ENCODE results near the gene PCIF1. TPM values are rescaled to one million over a fixed set of nuclear protein-coding genes. Genes with fewer than 3 reads are reported as not detected.
A peak's percentile ranks its signal among the peaks of the same experiment; 100 is the strongest.
"Not testable (repeated sequence)": the region's sequence is repeated elsewhere in the genome, so short reads cannot be mapped to it uniquely, and the experiment has no call there.

Gene PCIF1
- total RNA-seq, 1 donor from 2014 or later = 23.5 TPM

GRCh38 chr20:45993197-45993951, 58.9 kb downstream of the PCIF1 start:
- Mint-ChIP-seq H3K4me3 (ENCODE audit: unreplicated experiment) (no peak overlapping the region), H3K36me3 (ENCODE audit: low read depth) (no peaks in the 10 kb centered on the region), H3K9me3 (ENCODE audit: low read depth) (no peaks in the 10 kb centered on the region), H3K27ac (ENCODE audit: unreplicated experiment) (no peak overlapping the region), H3K4me1 (ENCODE audit: low read depth) (peaks cover 7% of the 10 kb centered on the region), H3K27me3 (ENCODE audit: low read depth) (peaks cover 32% of the 10 kb centered on the region)
- DNase-seq (ENCODE audit: low spot score) = peak; percentile 59
- TF ChIP-seq CTCF (IDR thresholded peaks at IDR 0.05) = no peak

GRCh38 chr20:45994761-45995493, 60.4 kb downstream of the PCIF1 start:
- H3K4me1 Mint-ChIP-seq (ENCODE audit: low read depth) = peaks cover 7% of the 10 kb centered on the region
- peaks cover 34% of the 10 kb centered on the region for H3K27me3 Mint-ChIP-seq (ENCODE audit: low read depth)
- no peaks in the 10 kb centered on the region for H3K9me3 Mint-ChIP-seq (ENCODE audit: low read depth)
- H3K4me3 Mint-ChIP-seq (ENCODE audit: unreplicated experiment) = no peak overlapping the region
- H3K36me3 Mint-ChIP-seq (ENCODE audit: low read depth) = no peaks in the 10 kb centered on the region
- DNase-seq (ENCODE audit: low spot score) = peak; percentile 37
- TF ChIP-seq CTCF (IDR thresholded peaks at IDR 0.05) = no peak
- no peak overlapping the region for H3K27ac Mint-ChIP-seq (ENCODE audit: unreplicated experiment)

GRCh38 chr20:45995495-45996097, 61.1 kb downstream of the PCIF1 start:
- H3K27ac Mint-ChIP-seq (ENCODE audit: unreplicated experiment); H3K9me3 Mint-ChIP-seq (ENCODE audit: low read depth); H3K4me3 Mint-ChIP-seq (ENCODE audit: unreplicated experiment); H3K36me3 Mint-ChIP-seq (ENCODE audit: low read depth); DNase-seq (ENCODE audit: low spot score); H3K4me1 Mint-ChIP-seq (ENCODE audit: low read depth): not testable (repeated sequence)
- H3K27me3 Mint-ChIP-seq (ENCODE audit: low read depth) = peaks cover 37% of the 10 kb centered on the region

GRCh38 chr20:45997187-45997586, 62.7 kb downstream of the PCIF1 start:
- Mint-ChIP-seq H3K4me3 (ENCODE audit: unreplicated experiment) (no peak overlapping the region), H3K4me1 (ENCODE audit: low read depth) (peaks cover 7% of the 10 kb centered on the region), H3K27ac (ENCODE audit: unreplicated experiment) (no peak overlapping the region), H3K9me3 (ENCODE audit: low read depth) (no peaks in the 10 kb centered on the region), H3K27me3 (ENCODE audit: low read depth) (peaks cover 39% of the 10 kb centered on the region), H3K36me3 (ENCODE audit: low read depth) (no peaks in the 10 kb centered on the region)
- DNase-seq (ENCODE audit: low spot score) = peak; percentile 3
- no peak for TF ChIP-seq CTCF (IDR thresholded peaks at IDR 0.05)

Other genes starting within 250 kb of the PCIF1 start
- gene WFDC13, start 232.6 kb upstream of the PCIF1 start, total RNA-seq = not detected in 3 replicates
- gene WFDC10B, start 229.7 kb upstream of the PCIF1 start, total RNA-seq = not detected in 3 replicates
- gene SPINT4, start 212.3 kb upstream of the PCIF1 start, total RNA-seq = not detected in 3 replicates
- 0.70 to 1.4 TPM in 2 of 3 replicates, not detected in the other for gene WFDC3, start 142.8 kb upstream of the PCIF1 start, total RNA-seq
- 22.1 to 22.9 TPM (median 22.5 TPM) in 3 replicates for gene DNTTIP1, start 142.7 kb upstream of the PCIF1 start, total RNA-seq
- gene UBE2C, start 122.0 kb upstream of the PCIF1 start, total RNA-seq = 12.8 to 17.2 TPM (median 15.3 TPM) in 3 replicates
- gene TNNC2, start 107.4 kb upstream of the PCIF1 start, total RNA-seq = 0.46 to 0.63 TPM (median 0.52 TPM) in 3 replicates
- 25.2 to 27.7 TPM (median 26.5 TPM) in 3 replicates for gene SNX21, start 100.9 kb upstream of the PCIF1 start, total RNA-seq
- 14.2 to 22.8 TPM (median 15.9 TPM) in 3 replicates for gene ACOT8, start 77.3 kb upstream of the PCIF1 start, total RNA-seq
- gene ZSWIM3, start 77.1 kb upstream of the PCIF1 start, total RNA-seq = 3.4 to 4.9 TPM (median 3.9 TPM) in 3 replicates
- gene ZSWIM1, start 53.5 kb upstream of the PCIF1 start, total RNA-seq = 7.9 to 11.3 TPM (median 8.1 TPM) in 3 replicates
- gene SPATA25, start 47.1 kb upstream of the PCIF1 start, total RNA-seq = 0.49 to 1.4 TPM (median 1.2 TPM) in 3 replicates
- 1.8 to 3.0 TPM (median 2.7 TPM) in 3 replicates for gene NEURL2, start 43.5 kb upstream of the PCIF1 start, total RNA-seq
- 172 to 199 TPM (median 175 TPM) in 3 replicates for gene CTSA, start 43.3 kb upstream of the PCIF1 start, total RNA-seq
- 48.1 to 53.1 TPM (median 48.5 TPM) in 3 replicates for gene PLTP, start 22.5 kb upstream of the PCIF1 start, total RNA-seq
- 14.2 to 18.3 TPM (median 14.6 TPM) in 3 replicates for gene ZNF335, start 37.5 kb downstream of the PCIF1 start, total RNA-seq
- gene MMP9, start 74.2 kb downstream of the PCIF1 start, total RNA-seq = 2.1 to 2.2 TPM in 2 of 3 replicates, not detected in the other
- 0.89 to 2.1 TPM (median 1.9 TPM) in 3 replicates for gene SLC12A5, start 94.5 kb downstream of the PCIF1 start, total RNA-seq
- 25.1 to 27.3 TPM (median 26.2 TPM) in 3 replicates for gene NCOA5, start 155.3 kb downstream of the PCIF1 start, total RNA-seq
- 2.4 to 2.5 TPM in 2 of 3 replicates, not detected in the other for gene CD40, start 183.6 kb downstream of the PCIF1 start, total RNA-seq

Data from chondrocyte (in vitro differentiated cells).